SK-N-SH (cell line): ENCODE results near the gene P2RY11.

Experiments
- CHD2 ChIP-seq: fragments of 150-350 bp; IDR thresholded peaks from 2 replicates; pipeline ENCODE4 v1.6.1; 2018; ENCODE audit warnings: low read length; ENCODE audit not compliant: partially characterized antibody
- EP300 ChIP-seq, 2 experiments: IDR thresholded peaks; 2 replicates each; pipeline versions ENCODE4 v1.4.0 to v1.6.1; 2012; ENCODE audit warnings: borderline replicate concordance in 1 of 2, low read depth in 1 of 2, low read length in 1 of 2
- FOXJ3 ChIP-seq: sonication (generic); formaldehyde crosslinking; IDR thresholded peaks from 2 replicates; pipeline ENCODE4 v1.5.1; 2020; ENCODE audit warnings: mild to moderate bottlenecking, missing genetic modification reagents
- FOXM1 ChIP-seq: IDR thresholded peaks from 2 replicates; pipeline ENCODE4 v1.4.0; 2012; ENCODE audit warnings: low read depth, mild to moderate bottlenecking
- MXI1 ChIP-seq: IDR thresholded peaks from 2 replicates; pipeline ENCODE4 v1.6.1; 2012; ENCODE audit warnings: mild to moderate bottlenecking, low read depth, low read length, improper control_type of control experiment
- TAF1 ChIP-seq: IDR thresholded peaks from 2 replicates; pipeline ENCODE4 v1.6.1; 2012; ENCODE audit warnings: low read depth, mild to moderate bottlenecking, low read length, moderate library complexity, borderline replicate concordance
- YY1 ChIP-seq: IDR thresholded peaks from 2 replicates; pipeline ENCODE4 v1.4.0; 2012; ENCODE audit warnings: low read depth, mild to moderate bottlenecking
- TF ChIP-seq, protein P1 (sequence below): IDR thresholded peaks from 2 replicates; pipeline ENCODE4 v1.4.0; 2012; ENCODE audit warnings: low read depth
- TF ChIP-seq, protein P2 (sequence below): IDR thresholded peaks from 2 replicates; pipeline ENCODE4; 2012
- TF ChIP-seq, protein P3 (sequence below): IDR thresholded peaks from 2 replicates; pipeline ENCODE4 v1.6.1; 2012; ENCODE audit warnings: mild to moderate bottlenecking, low read depth, low read length, moderate library complexity
- TF ChIP-seq, protein P4 (sequence below): fragments of 200-600 bp; sonication (generic); IDR thresholded peaks from 2 replicates; pipeline ENCODE4 v1.6.1; 2017; ENCODE audit warnings: antibody characterized with exemption, mild to moderate bottlenecking, moderate library complexity

DNA sequence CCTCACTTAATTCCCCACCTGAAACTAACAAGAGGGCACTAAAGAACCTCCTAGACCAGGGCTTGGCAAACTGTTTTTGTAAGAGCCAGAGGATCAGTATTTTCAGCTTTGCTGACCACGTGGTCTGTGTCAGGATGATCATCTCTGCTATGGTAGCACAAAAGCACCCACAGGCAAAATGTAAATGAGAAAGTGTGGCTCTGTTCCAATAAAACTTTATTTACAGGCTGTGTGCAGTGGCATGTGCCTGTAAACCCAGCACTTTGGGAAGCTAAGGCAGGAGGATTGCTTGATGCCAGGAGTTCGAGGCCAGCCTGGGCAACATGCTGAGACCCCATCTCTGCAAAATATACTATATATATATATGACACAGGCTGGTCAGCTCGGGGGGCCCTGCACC lies 52.0 kb downstream of the P2RY11 start:
- TF ChIP-seq, protein P1, sequence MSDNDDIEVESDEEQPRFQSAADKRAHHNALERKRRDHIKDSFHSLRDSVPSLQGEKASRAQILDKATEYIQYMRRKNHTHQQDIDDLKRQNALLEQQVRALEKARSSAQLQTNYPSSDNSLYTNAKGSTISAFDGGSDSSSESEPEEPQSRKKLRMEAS = no peak
- TF ChIP-seq, protein P2, sequence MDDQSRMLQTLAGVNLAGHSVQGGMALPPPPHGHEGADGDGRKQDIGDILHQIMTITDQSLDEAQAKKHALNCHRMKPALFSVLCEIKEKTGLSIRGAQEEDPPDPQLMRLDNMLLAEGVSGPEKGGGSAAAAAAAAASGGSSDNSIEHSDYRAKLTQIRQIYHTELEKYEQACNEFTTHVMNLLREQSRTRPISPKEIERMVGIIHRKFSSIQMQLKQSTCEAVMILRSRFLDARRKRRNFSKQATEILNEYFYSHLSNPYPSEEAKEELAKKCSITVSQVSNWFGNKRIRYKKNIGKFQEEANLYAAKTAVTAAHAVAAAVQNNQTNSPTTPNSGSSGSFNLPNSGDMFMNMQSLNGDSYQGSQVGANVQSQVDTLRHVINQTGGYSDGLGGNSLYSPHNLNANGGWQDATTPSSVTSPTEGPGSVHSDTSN = no peak
- TF ChIP-seq FOXM1 (no peak), CHD2 (no peak), YY1 (no peak), FOXJ3 (CRISPR knock-in tag) (no peak), TAF1 (no peak), MXI1 (no peak), EP300 (IDR thresholded peaks at IDR 0.05; ENCODE audit: borderline replicate concordance in 1 of 2, low read depth in 1 of 2, low read length in 1 of 2) (no peak)
- TF ChIP-seq, protein P3, sequence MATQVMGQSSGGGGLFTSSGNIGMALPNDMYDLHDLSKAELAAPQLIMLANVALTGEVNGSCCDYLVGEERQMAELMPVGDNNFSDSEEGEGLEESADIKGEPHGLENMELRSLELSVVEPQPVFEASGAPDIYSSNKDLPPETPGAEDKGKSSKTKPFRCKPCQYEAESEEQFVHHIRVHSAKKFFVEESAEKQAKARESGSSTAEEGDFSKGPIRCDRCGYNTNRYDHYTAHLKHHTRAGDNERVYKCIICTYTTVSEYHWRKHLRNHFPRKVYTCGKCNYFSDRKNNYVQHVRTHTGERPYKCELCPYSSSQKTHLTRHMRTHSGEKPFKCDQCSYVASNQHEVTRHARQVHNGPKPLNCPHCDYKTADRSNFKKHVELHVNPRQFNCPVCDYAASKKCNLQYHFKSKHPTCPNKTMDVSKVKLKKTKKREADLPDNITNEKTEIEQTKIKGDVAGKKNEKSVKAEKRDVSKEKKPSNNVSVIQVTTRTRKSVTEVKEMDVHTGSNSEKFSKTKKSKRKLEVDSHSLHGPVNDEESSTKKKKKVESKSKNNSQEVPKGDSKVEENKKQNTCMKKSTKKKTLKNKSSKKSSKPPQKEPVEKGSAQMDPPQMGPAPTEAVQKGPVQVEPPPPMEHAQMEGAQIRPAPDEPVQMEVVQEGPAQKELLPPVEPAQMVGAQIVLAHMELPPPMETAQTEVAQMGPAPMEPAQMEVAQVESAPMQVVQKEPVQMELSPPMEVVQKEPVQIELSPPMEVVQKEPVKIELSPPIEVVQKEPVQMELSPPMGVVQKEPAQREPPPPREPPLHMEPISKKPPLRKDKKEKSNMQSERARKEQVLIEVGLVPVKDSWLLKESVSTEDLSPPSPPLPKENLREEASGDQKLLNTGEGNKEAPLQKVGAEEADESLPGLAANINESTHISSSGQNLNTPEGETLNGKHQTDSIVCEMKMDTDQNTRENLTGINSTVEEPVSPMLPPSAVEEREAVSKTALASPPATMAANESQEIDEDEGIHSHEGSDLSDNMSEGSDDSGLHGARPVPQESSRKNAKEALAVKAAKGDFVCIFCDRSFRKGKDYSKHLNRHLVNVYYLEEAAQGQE = no peak
- TF ChIP-seq, protein P4, sequence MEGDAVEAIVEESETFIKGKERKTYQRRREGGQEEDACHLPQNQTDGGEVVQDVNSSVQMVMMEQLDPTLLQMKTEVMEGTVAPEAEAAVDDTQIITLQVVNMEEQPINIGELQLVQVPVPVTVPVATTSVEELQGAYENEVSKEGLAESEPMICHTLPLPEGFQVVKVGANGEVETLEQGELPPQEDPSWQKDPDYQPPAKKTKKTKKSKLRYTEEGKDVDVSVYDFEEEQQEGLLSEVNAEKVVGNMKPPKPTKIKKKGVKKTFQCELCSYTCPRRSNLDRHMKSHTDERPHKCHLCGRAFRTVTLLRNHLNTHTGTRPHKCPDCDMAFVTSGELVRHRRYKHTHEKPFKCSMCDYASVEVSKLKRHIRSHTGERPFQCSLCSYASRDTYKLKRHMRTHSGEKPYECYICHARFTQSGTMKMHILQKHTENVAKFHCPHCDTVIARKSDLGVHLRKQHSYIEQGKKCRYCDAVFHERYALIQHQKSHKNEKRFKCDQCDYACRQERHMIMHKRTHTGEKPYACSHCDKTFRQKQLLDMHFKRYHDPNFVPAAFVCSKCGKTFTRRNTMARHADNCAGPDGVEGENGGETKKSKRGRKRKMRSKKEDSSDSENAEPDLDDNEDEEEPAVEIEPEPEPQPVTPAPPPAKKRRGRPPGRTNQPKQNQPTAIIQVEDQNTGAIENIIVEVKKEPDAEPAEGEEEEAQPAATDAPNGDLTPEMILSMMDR = no peak
